ENCODE results near the gene PRR23B. TPM values are rescaled to one million over a fixed set of nuclear protein-coding genes. Genes with fewer than 3 reads are reported as not detected.

PRR23B gene
- total and polyA plus RNA-seq, 2 donors = not detected

DNA sequence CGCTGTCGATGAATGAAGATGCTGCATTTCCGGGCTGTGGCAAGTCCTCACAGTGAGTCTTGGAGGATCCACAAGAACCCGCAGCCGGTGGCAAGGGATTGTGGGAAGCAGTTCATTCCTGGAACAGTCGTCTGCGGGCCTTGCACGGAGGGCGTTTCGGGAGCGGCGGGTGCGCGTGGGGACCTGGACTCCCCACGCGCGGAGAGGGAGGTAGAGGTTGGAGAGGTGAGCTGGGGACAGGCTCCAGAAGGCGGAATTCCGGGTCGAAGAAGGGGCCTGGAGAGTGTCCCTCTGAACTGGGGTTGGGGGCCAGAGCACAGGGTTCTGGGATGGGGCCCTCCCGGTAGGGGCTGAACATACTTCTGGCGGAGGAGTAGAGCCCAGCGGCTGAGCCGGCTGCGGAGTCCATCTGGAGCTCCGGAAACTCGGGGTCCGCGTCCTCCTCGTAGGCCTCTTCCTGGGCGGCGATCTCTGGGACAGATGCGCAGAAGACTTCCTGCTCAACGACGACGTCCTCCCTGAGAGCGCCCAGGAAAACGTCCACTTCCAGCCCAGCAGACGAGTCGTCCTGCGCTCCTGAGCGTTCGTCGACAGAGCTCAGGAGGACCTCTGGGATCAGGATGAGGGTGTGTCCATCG, 15.3 kb downstream of the PRR23B start:
- Histone ChIP-seq H3K4me1 (ENCODE audit: insufficient read depth) (no peaks in the 10 kb centered on the region), H3K27ac (ENCODE audit: low read depth) (no peak overlapping the region), H3K4me3 (ENCODE audit: low read depth, low read length) (no peak overlapping the region), H3K36me3 (ENCODE audit: insufficient read depth) (no peaks in the 10 kb centered on the region)
- WGBS = 85% methylated on average over 45 of the region's 45 CpGs
- DNase-seq (ENCODE audit: extremely low spot score) = no peak

DNA sequence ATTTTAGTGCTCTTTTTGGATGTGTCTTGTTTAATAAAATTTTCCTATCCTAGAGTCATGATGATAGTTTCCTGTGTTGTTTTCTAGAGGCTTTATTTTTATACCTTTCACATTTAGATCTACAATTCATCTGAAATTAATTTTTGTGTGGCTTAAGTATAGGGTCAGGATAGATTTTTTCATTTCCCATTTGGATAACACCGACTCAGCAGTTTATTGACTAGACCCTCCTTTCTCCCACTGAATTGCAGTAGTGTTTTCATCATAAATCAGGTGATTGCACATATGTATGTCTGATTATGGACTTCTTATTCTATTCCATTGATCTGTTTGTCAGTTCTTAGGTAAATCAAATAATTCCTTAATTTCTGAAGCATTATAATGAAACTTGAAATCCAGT, 25.0 kb downstream of the PRR23B start:
- 74% methylated on average over 1 of the region's 1 CpG for WGBS
- no peak overlapping the region for H3K4me3 ChIP-seq (ENCODE audit: low read depth, low read length)
- no peaks in the 10 kb centered on the region for H3K4me1 ChIP-seq (ENCODE audit: insufficient read depth)
- no peak overlapping the region for H3K27ac ChIP-seq (ENCODE audit: low read depth)
- DNase-seq (ENCODE audit: extremely low spot score) = no peak
- no peaks in the 10 kb centered on the region for H3K36me3 ChIP-seq (ENCODE audit: insufficient read depth)

DNA sequence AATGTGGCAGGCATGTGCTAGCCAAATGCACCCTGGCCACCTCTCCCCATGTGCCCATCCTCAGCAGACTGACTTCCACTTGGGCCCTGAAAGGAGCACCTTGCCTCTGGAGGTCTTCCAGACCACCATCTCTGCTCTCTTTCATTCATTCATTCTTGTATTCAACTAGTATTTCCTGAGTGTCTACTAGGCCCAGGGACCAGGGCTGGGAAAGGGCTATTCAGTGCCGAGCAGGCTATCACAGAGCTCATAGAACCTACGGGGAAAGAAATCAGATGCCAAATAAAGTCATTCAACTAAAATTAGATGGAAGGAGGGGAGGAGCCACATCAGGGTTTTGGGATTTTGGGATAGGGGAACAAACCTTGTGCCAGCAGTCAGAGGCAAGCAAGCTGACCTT, 33.5 kb downstream of the PRR23B start:
- WGBS = 92% methylated on average over 2 of the region's 2 CpGs
- Histone ChIP-seq H3K36me3 (ENCODE audit: insufficient read depth) (no peaks in the 10 kb centered on the region), H3K4me3 (ENCODE audit: low read depth, low read length) (no peak overlapping the region), H3K4me1 (ENCODE audit: insufficient read depth) (no peaks in the 10 kb centered on the region), H3K27ac (ENCODE audit: low read depth) (no peak overlapping the region)
- no peak for DNase-seq (ENCODE audit: extremely low spot score)

DNA sequence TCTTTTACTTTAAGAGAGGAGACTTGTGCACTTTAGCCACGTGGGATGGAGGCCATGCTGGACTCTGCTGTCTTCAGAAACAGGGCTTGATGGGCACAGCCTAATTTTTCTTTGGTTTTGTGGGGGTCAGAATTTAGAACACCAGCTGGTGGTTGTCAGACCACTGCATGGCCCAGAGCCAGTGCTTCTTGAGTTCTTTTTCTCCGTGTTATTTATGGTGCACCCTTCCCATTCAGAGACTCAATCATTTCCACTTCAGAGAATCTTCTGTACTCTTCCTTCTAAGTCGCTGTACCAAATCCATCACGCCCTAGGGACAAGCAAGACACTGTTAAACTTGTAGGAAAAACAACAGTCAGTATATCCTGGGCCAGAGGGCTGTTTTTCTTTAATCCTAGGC, 34.8 kb downstream of the PRR23B start:
- H3K36me3 ChIP-seq (ENCODE audit: insufficient read depth) = no peaks in the 10 kb centered on the region
- no peak overlapping the region for H3K4me3 ChIP-seq (ENCODE audit: low read depth, low read length)
- no peaks in the 10 kb centered on the region for H3K4me1 ChIP-seq (ENCODE audit: insufficient read depth)
- DNase-seq (ENCODE audit: extremely low spot score) = no peak
- WGBS = 59% methylated on average over 4 of the region's 4 CpGs
- no peak overlapping the region for H3K27ac ChIP-seq (ENCODE audit: low read depth)

DNA sequence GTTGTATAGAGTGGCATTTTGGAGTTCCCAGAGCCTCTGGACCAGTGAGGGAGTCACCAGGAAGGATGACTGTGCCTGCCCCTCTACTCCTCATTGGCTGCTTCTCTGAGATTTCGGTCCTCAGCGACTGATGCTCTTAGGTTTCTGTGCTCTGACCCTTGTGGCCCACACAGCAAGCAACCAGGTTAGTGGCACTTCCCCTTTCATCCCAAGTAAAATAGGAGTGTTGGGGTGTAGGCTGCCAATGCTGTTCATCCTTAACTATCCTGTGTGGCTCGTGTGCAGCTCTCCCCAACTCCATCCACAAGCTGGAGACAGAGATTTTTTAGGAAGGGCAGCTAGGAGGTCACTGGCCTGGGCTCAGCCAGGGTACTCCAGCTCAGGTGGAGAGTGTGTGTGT, 35.9 kb downstream of the PRR23B start:
- WGBS = 56% methylated on average over 3 of the region's 3 CpGs
- Histone ChIP-seq H3K4me1 (ENCODE audit: insufficient read depth) (no peaks in the 10 kb centered on the region), H3K36me3 (ENCODE audit: insufficient read depth) (no peaks in the 10 kb centered on the region), H3K4me3 (ENCODE audit: low read depth, low read length) (no peak overlapping the region), H3K27ac (ENCODE audit: low read depth) (no peak overlapping the region)
- DNase-seq (ENCODE audit: extremely low spot score) = no peak

DNA sequence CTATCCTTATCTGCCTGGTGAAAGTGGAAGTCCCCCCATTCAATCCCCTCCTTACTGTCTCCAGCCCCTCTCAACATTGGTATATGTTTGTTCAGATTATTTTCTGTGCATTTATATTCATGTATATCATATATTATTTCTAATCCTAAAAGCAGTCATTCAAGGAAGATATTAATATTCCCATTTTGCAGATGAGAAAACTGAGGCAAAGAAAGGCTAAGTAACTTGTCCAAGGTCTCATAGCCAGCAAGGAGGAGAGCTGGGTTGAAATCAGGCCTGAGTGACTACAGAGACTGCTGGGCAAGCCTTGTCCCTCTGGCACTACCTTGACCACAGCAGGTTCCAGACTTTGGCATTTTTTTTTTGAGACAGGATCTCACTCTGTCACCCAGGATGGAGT, 44.7 kb downstream of the PRR23B start:
- DNase-seq (ENCODE audit: extremely low spot score) = no peak
- Histone ChIP-seq H3K36me3 (ENCODE audit: insufficient read depth) (no peaks in the 10 kb centered on the region), H3K27ac (ENCODE audit: low read depth) (no peak overlapping the region), H3K4me3 (ENCODE audit: low read depth, low read length) (no peak overlapping the region), H3K4me1 (ENCODE audit: insufficient read depth) (no peaks in the 10 kb centered on the region)

DNA sequence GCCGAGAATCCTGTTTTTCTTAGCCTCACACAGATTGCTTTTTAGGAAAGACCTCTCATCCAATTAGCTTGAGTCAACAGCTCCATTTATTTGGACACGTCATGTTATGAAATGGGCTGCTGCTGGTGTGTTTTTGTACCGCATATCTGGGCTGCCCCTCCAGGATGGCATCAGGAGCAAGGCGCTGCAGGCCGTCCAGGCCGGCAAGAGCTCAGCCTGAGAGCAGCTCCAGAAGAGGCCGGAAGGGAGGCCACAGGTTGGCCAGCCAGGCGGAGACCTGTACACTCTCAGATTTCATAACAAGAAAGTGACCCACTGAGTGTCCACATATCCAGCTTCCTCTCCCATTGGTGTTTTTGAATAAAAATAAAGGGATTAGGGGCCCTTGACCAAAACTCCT, 45.4 kb downstream of the PRR23B start:
- H3K4me3 ChIP-seq (ENCODE audit: low read depth, low read length) = no peak overlapping the region
- H3K4me1 ChIP-seq (ENCODE audit: insufficient read depth) = no peaks in the 10 kb centered on the region
- no peaks in the 10 kb centered on the region for H3K36me3 ChIP-seq (ENCODE audit: insufficient read depth)
- DNase-seq (ENCODE audit: extremely low spot score) = no peak
- no peak overlapping the region for H3K27ac ChIP-seq (ENCODE audit: low read depth)
- 88% methylated on average over 8 of the region's 8 CpGs for WGBS

DNA sequence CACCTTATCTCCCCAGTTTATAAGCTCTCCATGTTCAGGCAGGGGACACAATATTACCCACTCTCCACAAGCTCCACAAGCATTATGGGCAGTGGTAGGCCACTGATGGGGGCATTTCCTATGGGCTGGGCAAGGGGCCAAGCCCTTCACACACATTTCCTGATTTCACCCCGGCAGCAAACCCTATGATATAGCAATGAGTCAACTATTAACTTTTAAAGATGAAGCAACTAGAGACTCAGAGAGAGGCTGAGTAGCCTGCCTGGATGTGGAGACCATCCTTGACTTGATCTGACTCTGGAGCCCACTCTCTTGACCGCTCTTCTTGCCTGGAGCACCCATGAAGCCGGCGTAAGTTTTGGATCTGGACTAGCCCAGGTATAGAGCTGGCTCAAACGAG, 46.3 kb downstream of the PRR23B start:
- Histone ChIP-seq H3K4me1 (ENCODE audit: insufficient read depth) (no peaks in the 10 kb centered on the region), H3K4me3 (ENCODE audit: low read depth, low read length) (no peak overlapping the region), H3K36me3 (ENCODE audit: insufficient read depth) (no peaks in the 10 kb centered on the region), H3K27ac (ENCODE audit: low read depth) (no peak overlapping the region)
- 83% methylated on average over 5 of the region's 5 CpGs for WGBS
- DNase-seq (ENCODE audit: extremely low spot score) = no peak

DNA sequence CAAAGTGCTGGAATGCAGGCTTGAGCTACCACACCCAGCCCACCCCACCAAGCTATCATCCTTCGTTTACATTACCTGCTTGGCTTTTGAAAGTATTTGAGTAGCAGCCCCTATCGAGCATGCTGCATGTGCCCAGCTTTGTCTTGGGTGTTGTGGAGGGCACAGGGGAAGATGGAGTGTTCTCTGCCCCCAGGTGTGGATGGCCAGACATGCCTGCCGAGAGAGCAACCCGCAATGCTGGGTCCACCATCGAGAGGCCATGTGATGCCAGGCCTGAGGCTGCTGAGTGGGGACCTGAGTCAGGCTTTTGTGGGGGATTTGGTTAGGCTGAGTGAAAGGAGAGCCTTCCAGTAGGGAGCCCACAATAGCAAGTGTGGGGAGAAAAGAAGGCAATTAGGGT, 47.8 kb downstream of the PRR23B start:
- WGBS = 87% methylated on average over 5 of the region's 5 CpGs
- no peaks in the 10 kb centered on the region for H3K4me1 ChIP-seq (ENCODE audit: insufficient read depth)
- H3K27ac ChIP-seq (ENCODE audit: low read depth) = no peak overlapping the region
- H3K36me3 ChIP-seq (ENCODE audit: insufficient read depth) = no peaks in the 10 kb centered on the region
- no peak for DNase-seq (ENCODE audit: extremely low spot score)
- no peak overlapping the region for H3K4me3 ChIP-seq (ENCODE audit: low read depth, low read length)

DNA sequence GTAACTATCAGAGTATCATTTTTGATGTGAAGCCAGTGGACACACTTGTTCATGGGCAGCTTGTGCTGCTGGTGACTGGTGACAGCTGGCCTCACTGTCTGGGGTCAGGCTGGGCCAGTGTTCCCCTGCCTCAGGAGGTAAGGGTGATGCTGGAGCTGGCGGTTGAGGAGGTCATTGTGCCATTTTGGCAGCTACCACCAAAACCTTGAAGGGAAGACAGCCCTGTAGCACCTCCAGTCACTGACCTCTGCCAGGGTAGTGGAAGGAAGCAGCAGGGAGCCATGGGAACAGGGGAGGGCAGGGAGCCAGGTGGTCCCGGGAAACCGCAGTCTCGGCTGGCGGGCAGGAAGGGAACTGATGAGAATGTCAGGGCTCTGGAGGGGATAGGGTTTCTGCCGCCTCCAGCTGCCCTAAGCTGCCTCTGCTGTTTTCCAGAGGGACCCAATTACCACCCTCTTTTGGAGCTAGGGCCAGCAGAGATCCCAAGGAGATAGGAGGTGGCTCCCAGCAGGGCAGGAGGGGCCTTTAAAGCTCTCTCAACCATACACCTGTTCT, 48.9 kb downstream of the PRR23B start:
- Histone ChIP-seq H3K36me3 (ENCODE audit: insufficient read depth) (no peaks in the 10 kb centered on the region), H3K4me1 (ENCODE audit: insufficient read depth) (no peaks in the 10 kb centered on the region), H3K4me3 (ENCODE audit: low read depth, low read length) (no peak overlapping the region), H3K27ac (ENCODE audit: low read depth) (no peak overlapping the region)
- no peak for DNase-seq (ENCODE audit: extremely low spot score)
- WGBS = 60% methylated on average over 6 of the region's 6 CpGs

Other genes with a start within 250 kb of the PRR23B start
- 22.8 TPM for gene PIK3CB, start 186.0 kb downstream of the PRR23B start, total RNA-seq
- gene PIK3CB, start 186.0 kb downstream of the PRR23B start, polyA plus RNA-seq = 14.3 TPM
- not detected for gene FOXL2, start 73.8 kb downstream of the PRR23B start, total RNA-seq
- gene FOXL2, start 73.8 kb downstream of the PRR23B start, polyA plus RNA-seq = not detected
- gene FOXL2NB, start 73.7 kb downstream of the PRR23B start, total RNA-seq = not detected
- not detected for gene FOXL2NB, start 73.7 kb downstream of the PRR23B start, polyA plus RNA-seq
- gene PRR23A, start 14.7 kb downstream of the PRR23B start, total RNA-seq = not detected
- not detected for gene PRR23A, start 14.7 kb downstream of the PRR23B start, polyA plus RNA-seq
- not detected for gene PRR23C, start 24.0 kb upstream of the PRR23B start, total RNA-seq
- gene PRR23C, start 24.0 kb upstream of the PRR23B start, polyA plus RNA-seq = not detected

Measured in urinary bladder (tissue), 4 donors.